Embryonic facial prominence (tissue), 1 donor: ENCODE data around the gene ISM1.

Experiments
- DNase-seq: peaks from one replicate; pipeline ENCODE4 v3.0.0-alpha.2; 2016; ENCODE audit errors: extremely low spot score

Gene ISM1

DNA sequence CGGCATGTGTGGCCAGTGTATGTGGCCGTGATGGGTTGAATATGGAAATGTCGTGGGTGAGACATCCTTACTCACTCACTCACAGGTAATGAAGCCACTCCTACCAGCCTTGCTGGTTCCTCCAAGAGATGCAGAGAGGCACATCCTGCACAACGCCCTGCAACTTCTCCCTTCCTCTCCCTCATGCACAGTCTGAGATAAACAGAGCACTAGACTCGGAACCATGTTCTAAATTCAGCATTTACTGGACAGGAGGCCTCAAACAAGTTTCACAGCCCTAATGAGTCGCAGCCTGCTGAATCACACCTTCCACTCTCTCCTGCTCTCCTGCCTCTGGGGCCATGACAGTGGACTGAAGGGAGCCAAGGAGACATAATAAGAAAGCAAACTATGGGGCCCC lies 91.2 kb downstream of the ISM1 start:
- no peak for DNase-seq

DNA sequence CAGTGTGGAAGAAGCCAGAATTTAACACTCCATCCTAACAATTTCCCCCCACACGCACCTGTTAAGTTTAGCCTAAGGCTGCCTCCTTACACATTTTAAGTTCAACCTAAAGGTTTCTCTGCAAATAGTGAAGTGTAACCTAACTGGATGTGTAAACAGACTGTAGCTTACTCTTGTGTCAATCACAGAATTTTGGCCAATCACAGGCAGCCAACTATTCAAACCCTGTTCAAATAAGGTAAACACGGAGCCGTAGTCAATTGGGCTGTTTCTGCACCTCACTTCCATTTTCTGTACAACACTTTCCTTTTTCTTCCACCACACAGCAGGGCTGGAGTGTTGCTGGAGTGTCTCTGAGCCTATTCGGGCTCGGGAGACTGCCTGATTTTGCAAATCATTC lies 92.1 kb downstream of the ISM1 start:
- DNase-seq = no peak

DNA sequence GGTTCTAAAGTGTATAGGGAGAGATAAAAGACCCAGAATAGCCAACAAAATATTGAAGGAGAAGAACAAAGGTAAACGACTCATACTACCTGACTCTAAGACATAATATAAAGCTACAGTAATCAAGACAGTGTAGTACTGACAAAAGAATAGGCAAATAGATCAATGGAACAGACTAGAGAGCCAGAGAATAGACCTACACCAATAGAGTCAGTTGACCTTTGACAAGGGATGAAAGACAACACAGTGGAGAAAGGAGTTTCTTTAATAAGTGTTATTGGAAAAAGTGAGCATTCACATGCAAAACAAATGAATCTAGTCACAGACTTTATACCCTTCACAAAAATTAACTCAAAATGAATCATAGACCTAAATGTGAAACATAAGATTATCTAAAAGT lies 96.4 kb downstream of the ISM1 start:
- no peak for DNase-seq

DNA sequence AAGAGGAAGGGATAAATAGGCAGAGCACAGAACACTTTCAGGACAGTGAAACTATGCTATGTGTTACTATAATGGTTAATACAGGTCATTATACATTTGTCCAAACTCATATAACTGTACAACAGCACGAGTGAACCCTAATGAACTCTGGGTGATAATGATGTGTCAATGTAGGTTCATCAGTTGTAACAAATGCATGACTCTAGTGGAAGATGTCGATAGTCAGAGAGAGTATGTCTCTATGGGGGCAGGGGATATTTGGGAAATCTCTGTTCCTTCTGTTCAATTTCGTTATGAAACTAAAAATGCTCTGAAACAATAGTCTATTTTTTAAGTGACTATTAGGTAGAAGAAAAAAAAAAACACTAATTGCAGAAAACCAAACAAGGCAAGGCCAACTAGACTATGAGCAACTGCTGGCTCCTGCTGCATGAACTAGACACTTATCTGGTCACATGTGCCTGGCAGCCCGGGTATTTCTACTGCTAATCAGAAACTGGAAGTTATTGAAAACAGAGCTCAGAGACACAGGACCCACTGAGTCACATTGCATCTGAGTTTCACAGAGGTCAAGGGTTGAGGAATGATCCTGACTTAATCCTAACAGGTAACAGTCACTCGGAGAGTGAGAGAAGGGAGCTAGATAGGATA lies 97.9 kb downstream of the ISM1 start:
- no peak for DNase-seq

DNA sequence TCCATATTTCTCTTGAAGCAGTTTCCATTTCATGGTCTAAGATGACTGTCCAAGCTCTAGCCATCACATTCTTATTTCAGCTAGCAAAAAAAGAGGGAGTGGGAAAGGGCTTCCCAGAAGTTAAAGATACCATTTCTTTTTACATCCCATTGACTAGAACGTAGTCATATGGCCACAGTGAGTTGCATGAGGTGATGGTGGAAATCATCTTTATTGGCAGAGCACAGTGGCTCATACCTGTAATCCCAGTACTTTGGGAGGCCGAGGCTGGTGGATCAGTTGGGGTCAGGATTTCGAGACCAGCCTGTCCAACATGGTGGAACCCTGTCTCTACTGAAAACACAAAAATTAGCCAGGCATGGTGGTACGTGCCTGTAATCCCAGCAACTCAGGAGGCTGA lies 99.6 kb downstream of the ISM1 start:
- DNase-seq = no peak

DNA sequence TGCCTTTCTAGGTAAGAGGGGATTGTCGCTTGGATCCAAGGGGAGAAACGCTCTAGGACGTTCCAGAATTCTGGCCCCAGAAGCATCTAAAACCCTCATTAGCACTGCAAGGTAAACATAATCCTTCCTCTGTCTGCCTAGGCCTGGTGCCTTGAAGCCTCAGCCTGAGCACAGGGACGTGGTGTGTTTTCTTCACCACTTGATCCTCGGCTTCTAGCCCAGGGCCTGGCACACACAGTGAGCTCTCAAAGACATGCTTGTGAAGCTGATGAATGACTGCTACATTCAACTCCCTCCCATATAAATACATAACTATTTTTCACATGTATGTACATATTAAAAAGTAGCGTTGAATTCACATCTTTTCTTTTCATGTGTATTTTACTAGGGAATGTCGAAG lies 100.3 kb downstream of the ISM1 start:
- no peak for DNase-seq

DNA sequence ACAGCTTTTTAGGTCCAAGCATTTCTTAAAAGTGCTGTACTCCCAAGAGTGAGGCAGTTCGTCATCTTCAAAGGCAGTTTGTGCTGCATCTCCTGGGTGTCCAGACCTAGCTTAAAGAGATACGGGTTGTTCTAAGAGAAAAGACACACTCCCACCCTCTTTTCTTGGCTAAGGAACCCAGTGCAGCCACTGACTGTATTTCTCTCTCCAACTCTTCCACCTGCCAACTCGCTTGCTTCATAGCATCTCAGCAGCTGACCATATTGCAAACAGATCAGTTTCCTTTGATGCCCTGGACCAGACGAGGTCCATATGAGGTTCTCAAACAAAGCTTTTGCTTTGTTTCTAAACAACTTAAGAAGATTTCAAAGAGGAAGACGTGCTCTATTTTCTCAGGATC lies 101.1 kb downstream of the ISM1 start:
- no peak for DNase-seq

DNA sequence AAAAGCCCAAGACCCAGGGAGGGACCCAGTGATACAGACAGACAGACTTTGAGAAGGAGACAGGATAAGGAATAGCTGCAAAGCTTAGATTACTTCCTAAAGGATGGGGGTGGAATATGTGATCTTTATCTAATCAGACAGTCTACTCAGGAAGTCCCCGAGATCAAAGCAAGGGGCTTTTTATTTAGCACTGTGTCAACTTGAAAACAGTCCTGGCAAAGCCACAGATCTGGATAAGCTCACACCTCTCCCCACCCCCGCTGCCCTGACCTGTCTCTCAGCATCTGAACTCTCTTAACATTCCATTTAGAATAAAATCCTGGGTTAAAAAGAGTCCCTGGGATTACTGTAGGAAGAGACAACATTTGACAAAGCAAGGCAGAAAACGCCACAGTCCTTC lies 101.5 kb downstream of the ISM1 start:
- DNase-seq = no peak

DNA sequence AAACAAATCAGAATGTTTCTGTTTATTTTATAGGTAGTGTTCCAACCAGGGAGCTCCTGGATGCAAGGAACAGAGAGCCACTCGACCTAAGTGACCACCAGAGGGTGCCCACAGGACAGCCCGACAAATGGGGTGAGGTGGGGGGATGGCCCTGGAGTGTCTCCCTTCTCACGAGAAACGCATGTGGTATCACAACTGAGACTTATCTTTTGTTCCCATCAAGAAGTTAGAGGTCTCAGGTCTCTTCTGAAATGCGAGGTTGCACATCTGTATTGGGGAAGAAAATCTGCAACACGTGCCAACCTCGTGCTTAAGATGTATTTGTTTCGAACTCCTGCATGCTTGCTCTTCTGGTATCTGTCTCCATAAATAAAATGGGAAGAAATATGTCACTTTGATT lies 104.0 kb downstream of the ISM1 start:
- no peak for DNase-seq

DNA sequence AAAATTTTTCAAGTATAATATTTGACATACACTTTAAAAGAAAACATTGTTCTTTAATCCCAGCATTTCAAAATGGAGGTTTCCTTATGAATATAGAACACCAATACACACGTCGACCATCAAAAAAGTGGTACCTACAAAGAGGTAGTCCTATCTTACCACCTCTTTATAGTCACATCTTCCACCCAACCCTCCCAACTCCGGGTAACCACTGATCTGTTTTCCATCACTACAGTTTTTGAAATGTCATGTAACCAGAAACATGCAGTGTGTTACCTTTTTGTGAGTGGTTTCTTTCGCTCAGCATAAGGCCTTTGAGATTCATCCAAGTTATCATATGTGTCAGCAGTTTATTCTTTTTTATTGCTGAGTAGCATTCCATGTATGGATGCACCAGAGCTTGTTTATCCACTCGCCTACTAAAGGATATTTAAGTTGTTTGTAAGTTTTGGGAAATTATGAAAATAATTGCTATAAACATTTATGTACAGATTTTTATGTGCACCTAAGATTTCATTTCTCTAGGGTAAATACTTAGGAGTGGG lies 104.8 kb downstream of the ISM1 start:
- DNase-seq = no peak

DNA sequence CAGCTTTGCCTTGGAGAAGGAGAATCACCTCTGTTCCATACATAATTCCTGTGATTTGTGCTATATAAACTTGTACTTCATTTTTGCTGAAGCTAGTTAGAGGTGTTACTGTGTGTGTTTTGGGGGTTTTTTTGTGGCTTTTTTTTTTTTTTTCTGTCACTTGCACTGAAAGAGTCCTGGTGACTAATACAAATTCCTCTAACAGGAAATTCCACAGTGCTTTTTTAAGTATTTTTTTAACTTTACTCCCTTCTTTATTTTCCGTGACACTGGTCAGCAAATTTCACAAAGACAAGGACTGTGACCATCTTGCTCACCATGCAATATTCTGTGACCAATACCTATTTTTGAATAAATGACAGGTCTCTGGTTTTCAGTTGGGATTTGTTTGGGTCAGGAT lies 110.5 kb downstream of the ISM1 start:
- no peak for DNase-seq

DNA sequence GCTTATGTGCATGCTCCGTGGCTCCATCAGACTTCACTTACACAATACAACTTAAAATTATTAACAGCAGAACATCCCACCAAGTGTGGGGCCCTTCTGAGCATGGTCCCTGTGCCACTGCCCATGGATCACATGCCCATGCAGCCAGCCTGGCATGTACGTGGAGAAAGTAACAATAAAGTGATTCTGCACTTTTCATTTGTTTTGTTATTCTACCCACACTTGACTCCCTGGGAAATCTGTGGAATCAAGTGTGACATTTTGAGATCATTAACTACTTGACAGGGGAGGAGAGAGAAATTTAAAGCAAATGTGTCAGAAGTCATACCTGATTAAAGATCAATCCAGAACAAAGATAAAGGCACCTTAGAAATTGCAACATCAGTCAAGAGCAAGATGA lies 112.0 kb downstream of the ISM1 start:
- no peak for DNase-seq

DNA sequence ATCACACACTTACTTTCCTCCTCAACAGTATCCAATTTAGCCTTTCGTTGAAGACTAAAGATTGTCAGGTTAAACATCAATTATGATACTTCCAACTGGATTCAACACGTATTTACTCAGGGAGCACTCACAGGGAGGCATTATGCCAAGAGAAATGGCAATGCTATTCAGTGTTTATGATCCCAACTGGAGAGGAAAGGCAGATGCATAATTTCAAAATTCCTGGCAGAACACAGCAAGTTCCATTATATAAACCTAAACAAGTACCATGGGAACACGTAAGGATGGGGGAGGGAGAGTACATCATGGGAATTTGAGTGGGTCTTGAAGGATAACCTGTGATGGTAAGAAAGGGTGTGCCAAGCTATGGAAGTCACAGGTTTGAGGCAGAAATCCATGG lies 112.7 kb downstream of the ISM1 start:
- no peak for DNase-seq

DNA sequence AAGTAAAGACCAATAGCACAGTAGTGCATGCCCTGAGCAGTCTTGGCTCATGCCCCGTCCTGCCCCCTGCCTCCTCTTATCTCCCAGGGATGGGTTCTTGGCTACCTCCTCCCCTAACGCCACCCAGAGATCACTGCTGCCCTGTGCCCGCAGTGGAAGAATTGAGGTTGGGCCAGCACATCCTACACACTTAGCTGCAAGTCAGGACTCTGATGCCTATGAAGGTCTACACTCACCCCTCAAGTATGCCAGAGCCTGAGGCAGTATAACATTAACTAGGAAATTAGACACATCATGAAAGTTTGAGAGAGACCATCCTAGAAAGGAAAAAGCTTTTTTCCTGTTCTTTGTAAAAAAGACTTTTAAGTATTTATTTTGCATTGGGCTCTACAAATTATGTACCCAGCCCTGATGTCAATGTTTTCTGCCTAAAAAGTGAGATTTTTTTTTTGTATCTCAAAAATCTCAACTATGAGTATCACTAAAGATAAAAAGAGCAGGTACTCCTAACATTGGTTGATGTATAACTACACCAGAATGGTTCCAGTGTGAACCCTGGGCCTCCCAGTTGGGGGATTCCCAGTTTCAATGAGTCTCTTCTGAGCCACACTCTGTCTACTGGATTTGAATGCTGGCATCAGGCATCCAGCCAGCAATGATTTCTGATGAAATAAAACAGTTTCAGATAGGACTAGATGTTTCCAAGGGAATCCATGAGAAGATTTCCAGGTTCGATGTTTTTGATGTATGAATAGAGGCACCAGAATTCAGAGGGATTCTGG lies 115.4 kb downstream of the ISM1 start:
- DNase-seq = no peak

DNA sequence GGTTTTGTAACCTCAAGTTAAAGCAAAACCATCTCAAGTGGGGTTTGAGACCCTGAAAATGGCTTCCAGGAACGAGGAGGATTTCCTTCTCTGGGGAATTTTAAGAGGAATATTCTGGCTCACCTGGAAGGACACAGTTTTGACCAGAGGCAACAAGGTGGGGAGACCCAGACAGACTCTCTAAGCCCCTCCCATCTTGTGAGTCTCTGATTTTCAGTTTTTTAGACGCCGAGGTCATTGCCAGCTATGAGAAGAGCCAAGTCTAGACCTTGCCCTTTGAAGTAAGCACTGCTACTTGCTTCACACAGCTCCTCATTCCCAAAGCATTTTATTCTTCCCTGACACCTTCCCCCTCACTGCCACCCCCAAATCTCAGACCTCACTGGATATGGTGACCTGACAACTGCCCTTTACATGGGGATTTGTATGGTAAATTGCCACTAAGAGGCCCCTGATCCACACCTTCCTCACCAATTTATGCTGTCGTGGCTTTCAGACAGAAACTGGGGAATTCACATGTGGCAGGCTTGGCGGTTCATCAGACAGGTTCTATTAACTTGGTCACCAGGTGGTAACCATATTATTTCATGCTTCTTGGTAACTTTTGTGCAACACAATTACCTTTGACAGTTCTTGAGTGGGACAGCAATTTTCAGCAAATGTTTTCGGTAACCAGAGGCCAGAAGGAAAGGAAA lies 116.2 kb downstream of the ISM1 start:
- no peak for DNase-seq

DNA sequence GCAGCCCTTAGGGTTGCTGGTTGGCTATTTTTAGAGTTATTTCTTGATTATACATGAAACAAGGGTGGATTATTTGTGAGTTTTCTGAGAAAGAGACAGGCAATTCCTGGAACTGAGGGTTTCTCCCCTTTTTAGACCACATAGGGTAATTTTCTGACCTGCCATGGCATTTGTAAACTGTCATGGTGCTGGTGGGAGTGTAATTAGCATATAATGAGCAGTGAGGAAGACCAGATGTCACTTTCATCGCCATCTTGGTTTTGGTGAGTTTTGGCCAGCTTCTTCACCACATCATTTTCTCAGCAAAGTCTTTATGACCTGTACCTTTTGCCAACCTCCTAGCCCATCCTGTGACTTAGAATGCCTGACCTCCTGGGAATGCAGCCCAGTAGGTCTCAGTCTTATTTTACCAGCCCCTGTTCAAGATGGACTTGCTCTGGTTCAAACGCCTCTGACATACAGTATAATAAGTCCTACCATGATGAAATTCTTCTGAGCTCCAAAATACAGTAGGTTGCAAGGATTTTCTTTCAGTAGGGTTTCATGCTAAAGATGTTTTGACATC lies 117.1 kb downstream of the ISM1 start:
- no peak for DNase-seq

DNA sequence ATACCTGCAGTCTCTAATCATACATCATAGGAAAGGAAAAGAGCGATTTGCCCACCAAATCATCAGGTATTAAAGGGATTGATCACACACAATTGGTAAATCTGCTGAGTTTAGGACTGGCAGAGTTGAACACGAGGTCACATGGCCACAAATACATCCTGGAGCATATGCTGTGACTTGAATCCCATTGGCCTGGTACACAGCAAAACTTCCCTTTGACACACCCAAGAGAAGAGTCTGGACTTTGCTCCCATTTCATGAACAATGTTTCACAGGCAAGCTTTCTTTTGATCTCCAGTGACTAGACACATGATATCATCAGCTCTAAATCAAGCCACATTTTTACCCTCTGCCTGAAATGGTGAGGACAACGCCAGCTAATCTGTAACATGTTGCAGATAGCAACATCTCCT lies 117.9 kb downstream of the ISM1 start:
- DNase-seq = no peak

DNA sequence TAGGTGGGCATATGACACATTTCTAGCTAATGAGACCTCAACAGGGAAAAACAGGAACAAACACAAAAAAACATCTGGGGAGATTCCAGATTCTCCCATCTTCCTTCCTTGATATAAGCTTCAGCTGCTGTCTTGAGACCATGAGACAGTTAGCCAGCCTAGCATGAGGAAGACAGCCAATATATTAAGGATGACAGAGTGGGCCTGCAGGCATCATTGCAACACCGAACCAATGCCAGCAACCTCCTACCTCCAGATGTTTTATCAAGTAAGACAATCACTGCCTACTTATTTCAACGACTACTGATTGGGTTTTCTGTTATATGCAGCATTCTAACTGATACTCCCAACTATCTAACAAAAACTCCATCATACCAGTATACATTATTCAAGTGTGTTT lies 119.0 kb downstream of the ISM1 start:
- DNase-seq = no peak

DNA sequence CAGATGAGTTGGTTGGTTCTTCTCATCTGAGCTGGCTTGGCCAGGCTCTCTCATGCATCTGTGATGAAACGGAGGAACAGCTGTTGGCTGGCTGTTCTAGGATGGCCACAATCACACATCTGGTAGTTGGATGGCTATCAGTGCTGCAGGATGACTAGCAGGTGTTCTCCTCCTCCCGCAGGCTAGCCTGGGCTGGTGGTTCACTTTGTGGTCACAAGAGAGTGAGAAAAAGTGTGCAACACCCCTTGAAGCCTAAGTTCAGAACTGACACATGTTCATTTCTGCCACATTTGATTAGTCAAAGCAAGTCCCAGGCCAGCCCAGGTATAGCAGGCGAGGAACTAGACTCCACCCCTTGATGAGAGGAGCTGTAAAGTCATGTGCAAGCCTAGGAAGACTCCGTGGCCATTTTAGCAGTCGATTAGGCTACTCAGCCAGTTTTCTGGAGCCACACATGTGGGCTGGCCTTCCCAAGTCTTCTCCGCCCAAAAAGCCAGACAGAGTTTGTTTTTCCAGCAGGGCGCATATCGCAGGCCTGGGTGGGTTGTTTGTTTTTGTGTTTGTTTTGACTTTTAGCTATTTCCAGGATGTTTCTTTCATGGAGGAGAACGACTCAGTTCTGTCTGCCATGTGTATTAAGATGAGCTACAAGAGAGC lies 120.8 kb downstream of the ISM1 start:
- no peak for DNase-seq

DNA sequence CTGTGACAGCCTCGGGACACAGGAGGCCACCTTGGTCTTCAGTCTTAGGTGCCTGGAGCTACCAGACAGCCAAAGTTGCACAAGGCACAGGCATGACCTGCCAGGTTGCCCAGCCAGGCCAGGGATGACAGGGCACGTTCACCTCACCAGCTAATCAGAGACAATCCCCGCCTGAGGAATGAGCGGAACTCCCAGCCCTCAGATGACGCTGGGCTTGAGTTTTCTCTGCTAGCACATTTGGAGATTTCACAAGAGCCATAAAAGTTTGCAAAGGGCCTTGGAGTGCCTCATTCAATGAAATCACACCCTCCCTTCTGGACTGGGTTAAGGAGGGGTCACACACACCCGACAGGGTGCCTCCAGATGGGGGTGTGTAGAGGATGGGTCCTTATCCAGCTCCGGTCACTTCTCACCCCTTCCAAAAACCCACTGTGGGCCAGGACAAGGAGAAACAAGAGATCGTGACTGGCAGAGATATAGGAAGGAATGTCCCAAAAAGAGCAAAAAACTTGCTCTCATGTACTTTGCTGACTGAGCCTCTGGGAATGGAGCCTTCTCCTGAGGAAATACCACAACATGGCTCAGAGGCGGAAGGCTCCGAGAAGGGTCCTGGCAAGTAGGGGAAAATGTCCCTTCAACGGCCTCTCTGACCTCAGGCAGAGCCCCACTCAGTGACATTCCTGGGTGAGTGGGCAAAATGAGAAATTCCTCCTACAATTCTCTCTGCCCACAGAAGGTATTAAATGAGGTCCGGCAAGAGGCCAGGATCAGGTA lies 121.6 kb downstream of the ISM1 start:
- DNase-seq = no peak

DNA sequence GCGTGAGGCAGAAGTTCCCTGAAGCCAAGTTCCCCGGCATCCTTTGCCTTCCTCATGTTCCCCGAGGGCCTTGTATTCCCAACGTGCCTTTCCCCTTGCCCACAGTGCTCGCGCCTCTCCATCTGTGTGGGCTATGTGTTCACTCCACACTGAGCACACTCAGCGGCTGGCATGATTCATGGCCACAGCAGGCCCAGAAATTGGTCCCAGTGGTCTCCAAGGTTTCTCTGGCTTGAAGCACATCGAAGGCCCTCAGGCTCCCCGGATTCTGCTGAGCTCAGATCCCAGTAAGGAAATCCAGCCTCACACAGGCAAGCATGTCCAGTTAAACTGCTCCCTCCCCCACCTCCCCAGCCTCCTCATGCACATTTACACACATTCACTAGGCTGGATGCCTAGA lies 123.6 kb downstream of the ISM1 start:
- no peak for DNase-seq
